Measurements from ENCODE around the gene KRT14.
"Not testable (repeated sequence)": the region's sequence is repeated elsewhere in the genome, so short reads cannot be mapped to it uniquely, and the experiment has no call there.

DNA sequence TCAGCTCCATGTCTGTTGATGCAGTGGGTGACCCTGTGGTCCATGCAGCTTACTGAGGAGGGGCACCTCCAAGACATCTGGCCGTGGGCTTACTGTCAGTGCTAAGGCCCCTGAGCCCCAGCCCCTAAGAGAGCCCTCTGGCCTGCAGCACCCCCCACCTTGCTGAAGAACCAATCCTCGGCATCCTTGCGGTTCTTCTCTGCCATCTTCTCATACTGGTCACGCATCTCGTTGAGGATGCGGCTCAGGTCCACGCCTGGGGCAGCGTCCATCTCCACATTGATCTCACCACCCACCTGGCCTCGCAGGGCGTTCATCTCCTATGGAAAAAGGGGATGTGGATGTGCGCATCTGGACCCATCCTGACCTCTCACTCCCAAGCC, 34.7 kb upstream of the KRT14 start:
- not testable (repeated sequence) for TF ChIP-seq CTCF, POLR2A, POLR2AphosphoS5 (IDR thresholded peaks at IDR 0.05)
